CD4-positive, alpha-beta T cell treated with Interferon gamma for 1 hour (primary cell): ENCODE data around the gene CFAP46.
"Not testable (repeated sequence)": the region's sequence is repeated elsewhere in the genome, so short reads cannot be mapped to it uniquely, and the experiment has no call there.

ENCODE experiments used
- DNase-seq: peaks from one replicate; pipeline ENCODE4 v3.0.0-alpha.2; 2020

CFAP46 gene

GRCh38 chr10:132926777-132927650 lies 15.4 kb downstream of the CFAP46 start:
- no peak for DNase-seq

GRCh38 chr10:132926070-132926469 lies 16.3 kb downstream of the CFAP46 start:
- no peak for DNase-seq

- DNase-seq = no peak
Observed at GRCh38 chr10:132925614-132926013, 16.8 kb downstream of the CFAP46 start.

- DNase-seq = no peak
Observed at GRCh38 chr10:132925071-132925561, 17.3 kb downstream of the CFAP46 start.

- DNase-seq = no peak
Observed at GRCh38 chr10:132924046-132924952, 18.1 kb downstream of the CFAP46 start.

GRCh38 chr10:132923384-132923783 lies 19.0 kb downstream of the CFAP46 start:
- DNase-seq = not testable (repeated sequence)

GRCh38 chr10:132922872-132923271 lies 19.5 kb downstream of the CFAP46 start:
- no peak for DNase-seq

GRCh38 chr10:132921818-132922807 lies 20.3 kb downstream of the CFAP46 start:
- DNase-seq = no peak

- no peak for DNase-seq
Observed at GRCh38 chr10:132921086-132921485, 21.3 kb downstream of the CFAP46 start.

GRCh38 chr10:132920101-132920925 lies 22.1 kb downstream of the CFAP46 start:
- no peak for DNase-seq

GRCh38 chr10:132919374-132920100 lies 22.8 kb downstream of the CFAP46 start:
- DNase-seq = no peak

- no peak for DNase-seq
Observed at GRCh38 chr10:132918617-132919373, 23.6 kb downstream of the CFAP46 start.

GRCh38 chr10:132918264-132918616 lies 24.1 kb downstream of the CFAP46 start:
- DNase-seq = no peak

- DNase-seq = no peak
Observed at GRCh38 chr10:132916956-132917666, 25.3 kb downstream of the CFAP46 start.

GRCh38 chr10:132916421-132916841 lies 25.9 kb downstream of the CFAP46 start:
- DNase-seq = no peak

GRCh38 chr10:132915411-132915810 lies 27.0 kb downstream of the CFAP46 start:
- DNase-seq = peak; percentile 41

- DNase-seq = no peak
Observed at GRCh38 chr10:132914732-132915131, 27.6 kb downstream of the CFAP46 start.

- no peak for DNase-seq
Observed at GRCh38 chr10:132913559-132914115, 28.7 kb downstream of the CFAP46 start.
